WERI-Rb-1 (cell line): ENCODE data around the gene SNX30.

ENCODE experiments used
- DNase-seq: peaks from one replicate; pipeline ENCODE4 v3.0.0-alpha.2; 2020
- H3K27ac ChIP-seq: fragments of 250-450 bp; sonication (Bioruptor Pico); 2 replicates; pipeline ENCODE4 v1.5.1; 2020; ENCODE audit warnings: mild to moderate bottlenecking, moderate library complexity
- H3K27me3 ChIP-seq: fragments of 250-450 bp; sonication (Bioruptor Pico); 2 replicates; pipeline ENCODE4 v1.5.1; 2021; ENCODE audit warnings: mild to moderate bottlenecking, low read depth, moderate library complexity; ENCODE audit not compliant: insufficient read depth, severe bottlenecking
- H3K36me3 ChIP-seq: fragments of 250-450 bp; sonication (Bioruptor Pico); 2 replicates; pipeline ENCODE4 v1.5.1; 2020; ENCODE audit warnings: mild to moderate bottlenecking, moderate library complexity
- H3K4me3 ChIP-seq: 2 replicates; pipeline ENCODE4 v1.5.1; 2011; ENCODE audit warnings: low read depth, mild to moderate bottlenecking, control low read depth, low read length
- H3K9me3 ChIP-seq: fragments of 250-450 bp; sonication (Bioruptor Pico); 2 replicates; pipeline ENCODE4 v1.5.1; 2021; ENCODE audit warnings: mild to moderate bottlenecking, moderate library complexity; ENCODE audit not compliant: severe bottlenecking
- CTCF ChIP-seq: IDR thresholded peaks from 2 replicates; pipeline ENCODE4 v1.5.1; 2011; ENCODE audit warnings: low read depth, mild to moderate bottlenecking, control low read depth, inconsistent platforms, low read length

The SNX30 gene

GRCh38 chr9:112896131-112896530 is 145.6 kb downstream of the SNX30 start:
- Histone ChIP-seq H3K27ac (no peak overlapping the region), H3K9me3 (no peaks in the 10 kb centered on the region), H3K27me3 (no peaks in the 10 kb centered on the region), H3K4me3 (no peak overlapping the region), H3K36me3 (no peaks in the 10 kb centered on the region)
- no peak for DNase-seq
- no peak for TF ChIP-seq CTCF

GRCh38 chr9:112898872-112899311 is 148.3 kb downstream of the SNX30 start:
- H3K27ac ChIP-seq: no peak overlapping the region
- no peak overlapping the region for H3K4me3 ChIP-seq
- no peaks in the 10 kb centered on the region for H3K9me3 ChIP-seq
- TF ChIP-seq CTCF: no peak
- H3K36me3 ChIP-seq: no peaks in the 10 kb centered on the region
- no peak for DNase-seq
- H3K27me3 ChIP-seq: no peaks in the 10 kb centered on the region

DNA sequence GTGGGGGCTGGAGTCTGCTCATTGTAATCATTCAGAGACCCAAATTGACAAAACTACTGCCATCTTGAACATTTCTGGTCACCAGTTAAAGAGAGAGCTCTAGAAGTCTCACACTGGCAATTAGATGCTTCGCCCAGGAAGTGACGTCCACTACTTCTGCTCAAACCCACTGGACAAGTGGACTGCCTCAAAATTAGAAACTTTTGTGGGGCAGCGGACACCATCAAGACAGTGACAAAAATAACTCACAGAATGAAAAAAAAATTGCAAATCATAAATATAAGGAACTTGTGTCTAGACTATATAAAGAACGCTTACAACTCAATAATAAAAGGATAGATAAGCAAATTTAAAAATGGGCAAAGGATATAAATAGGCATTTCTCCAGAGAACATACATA is 149.9 kb downstream of the SNX30 start:
- Histone ChIP-seq H3K4me3 (no peak overlapping the region), H3K27me3 (no peaks in the 10 kb centered on the region), H3K9me3 (no peaks in the 10 kb centered on the region), H3K27ac (no peak overlapping the region), H3K36me3 (no peaks in the 10 kb centered on the region)
- TF ChIP-seq CTCF: no peak
- no peak for DNase-seq

GRCh38 chr9:112900901-112901300 is 150.3 kb downstream of the SNX30 start:
- H3K9me3 ChIP-seq: no peaks in the 10 kb centered on the region
- H3K27ac ChIP-seq: no peak overlapping the region
- DNase-seq: no peak
- H3K27me3 ChIP-seq: no peaks in the 10 kb centered on the region
- no peak overlapping the region for H3K4me3 ChIP-seq
- H3K36me3 ChIP-seq: no peaks in the 10 kb centered on the region
- TF ChIP-seq CTCF: no peak

- no peak for TF ChIP-seq CTCF
- H3K27ac ChIP-seq: no peak overlapping the region
- H3K27me3 ChIP-seq: no peaks in the 10 kb centered on the region
- H3K4me3 ChIP-seq: no peak overlapping the region
- DNase-seq: no peak
- H3K9me3 ChIP-seq: no peaks in the 10 kb centered on the region
- no peaks in the 10 kb centered on the region for H3K36me3 ChIP-seq
These were observed 154.5 kb downstream of the SNX30 start for GRCh38 chr9:112905084-112905483.

DNA sequence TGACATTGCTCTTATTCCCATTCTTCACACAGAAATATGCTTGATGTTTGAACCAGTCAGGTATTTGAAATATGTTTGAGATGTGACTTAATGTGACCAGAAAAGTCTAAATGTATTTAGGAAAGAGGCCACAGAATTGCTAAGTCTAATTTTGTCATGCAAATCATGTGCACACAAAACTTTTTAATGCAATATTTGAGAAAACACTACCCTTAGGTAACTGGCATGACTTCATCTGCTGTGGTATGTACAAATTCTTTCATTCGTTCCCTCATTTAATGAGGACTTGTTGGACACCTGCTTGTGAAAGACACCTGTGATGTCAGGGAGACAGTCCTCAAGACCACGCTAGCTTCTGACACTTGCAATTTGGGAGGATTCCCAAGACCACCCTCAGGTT is 161.2 kb downstream of the SNX30 start:
- TF ChIP-seq CTCF: no peak
- no peak for DNase-seq
- H3K9me3 ChIP-seq: peaks cover 6% of the 10 kb centered on the region
- H3K27me3 ChIP-seq: peaks cover 8% of the 10 kb centered on the region
- no peak overlapping the region for H3K4me3 ChIP-seq
- H3K27ac ChIP-seq: no peak overlapping the region
- H3K36me3 ChIP-seq: no peaks in the 10 kb centered on the region
